ENCODE measurements around the gene CDKN2C. TPM values are rescaled to one million over a fixed set of nuclear protein-coding genes. Genes with fewer than 3 reads are reported as not detected.

Gene CDKN2C
- total and polyA plus RNA-seq, 2 experiments from 2014 or later: 11.7 to 17.3 TPM

DNA sequence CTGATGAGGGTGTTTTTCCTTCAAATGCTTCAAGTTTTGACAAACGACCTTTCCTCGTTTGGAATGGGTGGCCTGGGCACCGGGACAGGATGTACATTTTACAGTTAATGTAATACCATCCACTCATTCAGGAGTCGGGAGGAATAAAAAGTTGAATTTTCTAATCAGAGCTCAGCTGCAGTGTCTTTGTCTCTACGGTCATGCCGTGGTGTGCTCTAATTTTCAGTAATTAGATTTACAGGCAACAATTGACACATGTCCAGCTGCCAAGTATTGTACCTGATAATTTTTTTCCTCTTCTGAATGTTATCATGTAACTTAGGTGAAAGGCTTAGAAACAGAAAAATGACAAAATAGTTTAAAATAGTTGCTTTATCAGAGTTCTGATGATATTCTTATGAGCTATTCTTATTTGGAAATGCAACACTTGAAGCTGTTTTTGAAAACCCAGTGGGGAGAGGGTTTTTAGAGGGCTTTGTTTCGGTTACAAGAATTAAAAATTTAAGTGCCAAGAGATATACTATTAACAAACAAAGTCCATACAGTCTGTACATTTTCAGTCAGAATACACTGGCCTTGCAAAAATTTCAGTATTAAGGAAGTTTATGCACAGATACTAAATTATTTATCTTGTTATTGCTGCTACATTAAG lies 1.0 kb downstream of the CDKN2C start:
- no peaks in the 10 kb centered on the region for H3K27me3 ChIP-seq (replicated peaks; ENCODE audit: insufficient read depth)
- no peaks in the 10 kb centered on the region for H4K20me1 ChIP-seq (ENCODE audit: insufficient read depth)
- 22 to 27% methylated on average over 7 of the region's 7 CpGs for WGBS, 2 experiments (ENCODE audit: low coverage in 1 of 2, low lambda C conversion rate in 2 of 2, missing lambda C conversion rate in 2 of 2)
- H3K27ac ChIP-seq: peak overlapping the region; percentile 96
- peaks cover 33% of the 10 kb centered on the region for H3F3A ChIP-seq (ENCODE audit: insufficient read depth)
- H3K4me3 ChIP-seq: peak overlapping the region; percentile 96
- H3K36me3 ChIP-seq (ENCODE audit: low read depth): no peaks in the 10 kb centered on the region
- no peaks in the 10 kb centered on the region for H3K9me2 ChIP-seq (ENCODE audit: insufficient read depth)
- H3K4me1 ChIP-seq (ENCODE audit: insufficient read depth): peaks cover 25% of the 10 kb centered on the region; the same call in 1 of the 2 replicates
- peak overlapping the region; percentile 92 for H2AFZ ChIP-seq
- in situ Hi-C loops (cut with MboI): no loop called here
- H3K9me3 ChIP-seq (ENCODE audit: low read depth): no peaks in the 10 kb centered on the region
- TF ChIP-seq EZH2phosphoT487 (IDR thresholded peaks at IDR 0.05; ENCODE audit: insufficient read depth, low read depth) (no peak), EZH2 (IDR thresholded peaks at IDR 0.05; ENCODE audit: insufficient read depth, poor library complexity, severe bottlenecking) (no peak)
- peak overlapping the region; percentile 89 for H3K4me2 ChIP-seq (ENCODE audit: unreplicated experiment)
- H3K79me2 ChIP-seq (ENCODE audit: insufficient read depth): peaks cover 52% of the 10 kb centered on the region
- H3K9ac ChIP-seq: peak overlapping the region; percentile 93
- DNase-seq: peak; percentile 46

GRCh38 chr1:50971748-50972305 lies 1.8 kb downstream of the CDKN2C start:
- Histone ChIP-seq H3K4me1 (ENCODE audit: insufficient read depth) (peaks cover 28% of the 10 kb centered on the region), H3F3A (ENCODE audit: insufficient read depth) (peaks cover 29% of the 10 kb centered on the region), H4K20me1 (ENCODE audit: insufficient read depth) (no peaks in the 10 kb centered on the region), H3K9me2 (ENCODE audit: insufficient read depth) (no peaks in the 10 kb centered on the region), H3K27me3 (replicated peaks; ENCODE audit: insufficient read depth) (no peaks in the 10 kb centered on the region), H3K36me3 (ENCODE audit: low read depth) (no peaks in the 10 kb centered on the region), H3K9me3 (ENCODE audit: low read depth) (no peaks in the 10 kb centered on the region), H3K4me3 (peak overlapping the region; percentile 96), H2AFZ (peak overlapping the region; percentile 92), H3K27ac (peak overlapping the region; percentile 96; the same call in 1 of the 2 replicates), H3K4me2 (ENCODE audit: unreplicated experiment) (peak overlapping the region; percentile 89), H3K9ac (peak overlapping the region; percentile 93), H3K79me2 (ENCODE audit: insufficient read depth) (peaks cover 52% of the 10 kb centered on the region)
- in situ Hi-C loops (cut with MboI): no loop called here
- 85 to 88% methylated on average over 6 of the region's 6 CpGs for WGBS, 2 experiments (ENCODE audit: low coverage in 1 of 2, low lambda C conversion rate in 2 of 2, missing lambda C conversion rate in 2 of 2)
- no peak; the same call in 1 of the 2 replicates for TF ChIP-seq EZH2phosphoT487 (IDR thresholded peaks at IDR 0.05; ENCODE audit: insufficient read depth, low read depth)
- TF ChIP-seq EZH2 (IDR thresholded peaks at IDR 0.05; ENCODE audit: insufficient read depth, poor library complexity, severe bottlenecking): no peak
- no peak for DNase-seq

DNA sequence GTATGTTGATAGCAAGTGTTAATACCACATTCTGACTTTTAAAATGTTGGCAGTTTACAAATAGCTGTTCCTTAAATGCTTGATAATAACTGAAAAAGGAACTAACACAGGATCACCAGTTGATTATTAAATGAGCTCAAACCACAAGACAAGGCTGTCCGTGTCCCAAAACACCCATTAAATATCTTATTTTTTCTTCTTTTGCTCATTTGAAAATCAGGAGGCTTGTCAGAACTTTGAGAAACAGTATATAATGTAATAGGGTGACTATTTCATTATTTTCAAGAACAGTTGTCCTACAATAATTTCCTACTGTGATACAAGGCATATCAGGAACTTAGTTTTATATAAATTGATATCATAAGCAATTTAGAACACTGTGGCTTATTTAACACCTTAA lies 2.7 kb downstream of the CDKN2C start:
- peaks cover 52% of the 10 kb centered on the region for H3K79me2 ChIP-seq (ENCODE audit: insufficient read depth)
- peaks cover 20% of the 10 kb centered on the region for H3F3A ChIP-seq (ENCODE audit: insufficient read depth)
- H3K4me1 ChIP-seq (ENCODE audit: insufficient read depth): peaks cover 19% of the 10 kb centered on the region
- in situ Hi-C loops (cut with MboI): no loop called here
- H3K4me3 ChIP-seq: peak overlapping the region; percentile 16
- peak overlapping the region; percentile 63 for H2AFZ ChIP-seq
- TF ChIP-seq EZH2 (IDR thresholded peaks at IDR 0.05; ENCODE audit: insufficient read depth, poor library complexity, severe bottlenecking): no peak
- TF ChIP-seq EZH2phosphoT487 (IDR thresholded peaks at IDR 0.05; ENCODE audit: insufficient read depth, low read depth): no peak
- no peaks in the 10 kb centered on the region for H3K9me2 ChIP-seq (ENCODE audit: insufficient read depth)
- H3K27me3 ChIP-seq (replicated peaks; ENCODE audit: insufficient read depth): no peaks in the 10 kb centered on the region
- H3K4me2 ChIP-seq (ENCODE audit: unreplicated experiment): peak overlapping the region; percentile 89
- WGBS, 2 experiments (ENCODE audit: low coverage in 1 of 2, low lambda C conversion rate in 2 of 2, missing lambda C conversion rate in 2 of 2): 84 to 89% methylated on average over 1 of the region's 1 CpG
- H3K36me3 ChIP-seq (ENCODE audit: low read depth): no peaks in the 10 kb centered on the region
- no peaks in the 10 kb centered on the region for H3K9me3 ChIP-seq (ENCODE audit: low read depth)
- no peak for DNase-seq
- H4K20me1 ChIP-seq (ENCODE audit: insufficient read depth): no peaks in the 10 kb centered on the region
- H3K27ac ChIP-seq: no peak overlapping the region
- peak overlapping the region; percentile 30; the same call in 1 of the 2 replicates for H3K9ac ChIP-seq

DNA sequence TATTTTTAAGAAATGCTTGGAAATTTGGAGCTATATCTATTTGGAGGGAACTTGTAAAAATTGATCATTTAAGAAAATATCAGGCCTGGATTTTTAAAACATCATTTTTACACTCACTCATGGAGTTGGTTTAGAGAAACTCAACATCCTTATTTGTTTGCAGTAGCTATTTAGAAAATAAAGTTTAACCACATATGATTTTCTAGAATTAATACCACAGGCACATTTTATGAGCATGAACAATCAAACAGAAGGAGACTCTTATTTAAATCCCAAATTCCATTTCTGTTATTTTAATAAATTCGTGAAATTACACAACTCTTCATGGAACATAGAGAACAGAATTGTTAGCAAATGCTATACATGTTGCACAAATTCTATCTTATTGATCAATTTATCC lies 3.2 kb downstream of the CDKN2C start:
- Histone ChIP-seq H3K27ac (no peak overlapping the region), H4K20me1 (ENCODE audit: insufficient read depth) (no peaks in the 10 kb centered on the region), H3K79me2 (ENCODE audit: insufficient read depth) (peaks cover 53% of the 10 kb centered on the region), H3K4me2 (ENCODE audit: unreplicated experiment) (peak overlapping the region; percentile 89), H3K9me2 (ENCODE audit: insufficient read depth) (no peaks in the 10 kb centered on the region), H3K36me3 (ENCODE audit: low read depth) (no peaks in the 10 kb centered on the region), H3K4me1 (ENCODE audit: insufficient read depth) (peaks cover 19% of the 10 kb centered on the region), H3K9ac (peak overlapping the region; percentile 30; the same call in 1 of the 2 replicates), H3F3A (ENCODE audit: insufficient read depth) (peaks cover 19% of the 10 kb centered on the region), H3K4me3 (peak overlapping the region; percentile 16; the same call in 1 of the 2 replicates), H3K27me3 (replicated peaks; ENCODE audit: insufficient read depth) (no peaks in the 10 kb centered on the region), H2AFZ (peak overlapping the region; percentile 63), H3K9me3 (ENCODE audit: low read depth) (no peaks in the 10 kb centered on the region)
- in situ Hi-C loops (cut with MboI): no loop called here
- DNase-seq: no peak
- 70 to 74% methylated on average over 1 of the region's 1 CpG for whole genome bisulfite sequencing, 2 experiments (ENCODE audit: low coverage in 1 of 2, low lambda C conversion rate in 2 of 2, missing lambda C conversion rate in 2 of 2)
- TF ChIP-seq EZH2phosphoT487 (IDR thresholded peaks at IDR 0.05; ENCODE audit: insufficient read depth, low read depth): no peak
- TF ChIP-seq EZH2 (IDR thresholded peaks at IDR 0.05; ENCODE audit: insufficient read depth, poor library complexity, severe bottlenecking): no peak

All from GM23248 (cell line).